Ovary (tissue), 9 donors: ENCODE results near the gene PRR30. TPM values are rescaled to one million over a fixed set of nuclear protein-coding genes. Genes with fewer than 3 reads are reported as not detected.
"Not testable (repeated sequence)": the region's sequence is repeated elsewhere in the genome, so short reads cannot be mapped to it uniquely, and the experiment has no call there.

Experiments
- DNase-seq, 5 donors: peaks; one replicate each; pipeline ENCODE4 v3.0.0-alpha.2; 2019 to 2020
- H3K27ac ChIP-seq, 2 donors: fragments of 200-600 bp; one replicate each; pipeline versions ENCODE4 v1.5.1 to v1.8.0; 2019 to 2022
- H3K27me3 ChIP-seq: fragments of 200-600 bp; one replicate; pipeline ENCODE4 v1.8.0; 2022
- H3K36me3 ChIP-seq: fragments of 200-600 bp; sonication (generic); one replicate; pipeline ENCODE4 v1.5.1; 2019
- H3K4me1 ChIP-seq: one replicate; pipeline ENCODE4 v1.8.1; 2013; ENCODE audit warnings: mild to moderate bottlenecking, moderate library complexity; ENCODE audit not compliant: insufficient read depth
- H3K4me3 ChIP-seq: fragments of 200-600 bp; sonication (generic); one replicate; pipeline ENCODE4 v1.5.1; 2017
- H3K9me3 ChIP-seq, 2 donors: fragments of 200-600 bp in 1 of 2; sonication (generic) in 1 of 2; one replicate each; pipeline versions ENCODE4 v1.5.1 to v1.8.1; 2013 to 2019; ENCODE audit warnings: mild to moderate bottlenecking in 1 of 2, moderate library complexity in 1 of 2
- CTCF ChIP-seq, 3 donors: fragments of 450-650 bp in 2 of 3; fragments of 200-600 bp in 1 of 3; IDR thresholded peaks; one replicate each; pipeline versions ENCODE4 v1.5.1 to v1.8.0; 2016 to 2022; ENCODE audit warnings: antibody characterized with exemption in 3 of 3, mild to moderate bottlenecking in 1 of 3
- EP300 ChIP-seq: sonication (generic); formaldehyde crosslinking; IDR thresholded peaks from one replicate; pipeline ENCODE4 v1.6.1; 2017; ENCODE audit warnings: antibody characterized with exemption
- POLR2A ChIP-seq: fragments of 450-650 bp; IDR thresholded peaks from one replicate; pipeline ENCODE4 v1.6.1; 2017; ENCODE audit warnings: antibody characterized with exemption, mild to moderate bottlenecking, moderate library complexity
- whole genome bisulfite sequencing, 3 donors: extraction: QIAGEN DNeasy Blood & Tissue Kit in 1 of 3; methylation state at CpG; one replicate each; pipeline versions ENCODE4 v1.1.5 to v1.1.7; 2013 to 2017; 5-methylcytosine and 5-hydroxymethylcytosine counted together
- intact Hi-C, 4 donors: fragments of 100-400 bp; cut with DNase I; formaldehyde crosslinking; loops; one replicate each; pipeline versions ENCODE4 v1.11.0 to v1.15.1; 2022 to 2023
- polyA plus RNA-seq, 2 donors: library from polyadenylated mRNA; stranded (reverse); fragments of 200-250 nt in 1 of 2; fragments of 350-450 nt in 1 of 2; fragmentation: Illumina TruSeq in 1 of 2; extraction: RNeasy Lipid Tissue Mini Kit (QIAGEN cat#74804) in 1 of 2; gene quantifications; one replicate each; pipeline ENCODE4 v1.2.3, GENCODE V29; 2013 to 2014
- total RNA-seq, 7 donors: library from RNA; depleted of rRNA in 2 of 7; stranded (reverse); fragments of >200 nt in 2 of 7; fragmentation: NEBNext Ultra II Directional in 3 of 7; extraction: Animal tissue kit (Norgen Biotek cat#: 25700) in 3 of 7; gene quantifications; one replicate each; pipeline versions ENCODE4 v1.1.0 to v1.2.4, GENCODE V29; 2016 to 2023
- donor health status: DM: no; HTN: no; CAD: no; lungs with moderate emphysema.
- donor health status: DM: no; HTN: no; CAD: no.
- donor health status: Bipolar disorder and iron deficiency.
- donor health status: DM: yes; HTN: yes; CAD: no.
- donor health status: DM: no; HTN: no; CAD: no.
- donor health status: DM: yes; HTN: yes; CAD: no.

Gene PRR30
- total and polyA plus RNA-seq, 9 donors, result not detected

DNA sequence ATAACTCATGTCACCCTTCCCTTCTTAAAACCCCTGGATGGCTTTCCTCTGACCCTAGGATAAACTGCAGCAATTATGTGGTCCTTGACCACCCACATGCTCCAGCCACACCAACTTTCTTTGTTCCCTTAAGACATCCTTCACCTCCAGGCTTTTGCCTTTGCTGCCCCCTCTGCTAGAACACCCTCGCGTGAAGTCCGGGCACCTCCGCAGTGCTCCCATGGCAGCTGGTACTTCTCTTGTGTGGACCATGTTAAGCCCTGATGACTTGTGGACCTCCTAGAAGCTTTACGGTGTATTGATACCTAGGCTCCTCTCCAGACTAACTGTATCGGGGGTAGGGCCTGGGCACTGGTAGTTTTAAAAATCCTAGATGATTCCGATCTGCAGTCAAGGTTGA, 16.4 kb downstream of the PRR30 start:
- intact Hi-C loops, result no loop called here
- H3K4me3 ChIP-seq, result no peak overlapping the region

DNA sequence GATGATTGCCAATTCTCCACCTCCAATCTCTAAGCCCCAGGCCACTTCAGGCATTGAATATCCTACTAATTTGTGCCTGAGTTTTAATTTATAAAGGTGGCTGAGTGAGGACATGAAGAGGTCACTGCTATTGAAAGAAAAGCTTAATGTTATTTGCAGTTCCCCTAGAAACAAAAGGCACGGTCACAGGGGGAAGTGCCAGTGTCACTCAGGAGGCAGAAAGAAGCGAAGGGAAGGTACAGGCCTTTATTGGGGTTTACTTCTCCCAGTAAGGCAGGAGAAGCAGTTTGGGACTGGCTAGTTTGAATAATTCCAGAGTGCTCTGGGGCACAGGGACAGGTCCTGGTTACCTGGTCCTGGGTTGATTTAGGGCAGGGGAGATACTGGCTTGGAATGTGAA, 17.3 kb downstream of the PRR30 start:
- intact Hi-C loops, result no loop called here
- H3K4me3 ChIP-seq, result no peak overlapping the region
- no peaks in the 10 kb centered on the region for H3K36me3 ChIP-seq
- no peaks in the 10 kb centered on the region for H3K27me3 ChIP-seq
- H3K9me3 ChIP-seq, result no peaks in the 10 kb centered on the region
- no peak for TF ChIP-seq EP300
- no peak for TF ChIP-seq POLR2A
- no peak for TF ChIP-seq CTCF (IDR thresholded peaks at IDR 0.05)
- peaks cover 4% of the 10 kb centered on the region for H3K4me1 ChIP-seq
- no peak for DNase-seq
- no peak overlapping the region for H3K27ac ChIP-seq
- 81 to 86% (median 85%) methylated on average over 2 of the region's 2 CpGs for WGBS, 3 donors

More for the DNA sequence above, 16.4 kb downstream of the PRR30 start:
- WGBS, 3 donors, result 79 to 86% (median 85%) methylated on average over 7 of the region's 7 CpGs
- no peaks in the 10 kb centered on the region for H3K36me3 ChIP-seq
- no peak overlapping the region for H3K27ac ChIP-seq
- no peak for DNase-seq
- H3K4me1 ChIP-seq, result peaks cover 4% of the 10 kb centered on the region
- H3K9me3 ChIP-seq, result no peaks in the 10 kb centered on the region
- no peaks in the 10 kb centered on the region for H3K27me3 ChIP-seq
- TF ChIP-seq CTCF (IDR thresholded peaks at IDR 0.05) (no peak), EP300 (no peak), POLR2A (no peak)

DNA sequence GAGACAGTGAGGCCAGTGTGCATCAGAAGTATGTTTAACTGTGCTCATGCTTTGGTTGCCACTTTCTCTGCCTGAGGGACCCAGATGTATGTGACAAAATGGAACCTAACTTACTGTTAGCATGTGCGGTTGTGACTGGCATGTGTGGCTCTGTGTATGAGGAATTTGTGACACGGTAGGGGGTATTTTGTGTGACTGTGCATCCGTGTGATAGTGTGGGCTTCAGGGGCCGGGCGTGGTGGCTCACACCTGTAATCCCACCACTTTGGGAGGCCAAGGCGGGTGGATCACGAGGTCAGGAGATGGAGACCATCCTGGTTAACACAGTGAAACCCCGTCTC, 19.9 kb downstream of the PRR30 start:
- WGBS, 3 donors, result 66 to 83% (median 82%) methylated on average over 8 of the region's 8 CpGs
- H3K27ac ChIP-seq, intact Hi-C loops, H3K4me1 ChIP-seq, DNase-seq, H3K36me3 ChIP-seq, H3K27me3 ChIP-seq, H3K9me3 ChIP-seq: not testable (repeated sequence)
- H3K4me3 ChIP-seq, result peak overlapping the region; percentile 42

DNA sequence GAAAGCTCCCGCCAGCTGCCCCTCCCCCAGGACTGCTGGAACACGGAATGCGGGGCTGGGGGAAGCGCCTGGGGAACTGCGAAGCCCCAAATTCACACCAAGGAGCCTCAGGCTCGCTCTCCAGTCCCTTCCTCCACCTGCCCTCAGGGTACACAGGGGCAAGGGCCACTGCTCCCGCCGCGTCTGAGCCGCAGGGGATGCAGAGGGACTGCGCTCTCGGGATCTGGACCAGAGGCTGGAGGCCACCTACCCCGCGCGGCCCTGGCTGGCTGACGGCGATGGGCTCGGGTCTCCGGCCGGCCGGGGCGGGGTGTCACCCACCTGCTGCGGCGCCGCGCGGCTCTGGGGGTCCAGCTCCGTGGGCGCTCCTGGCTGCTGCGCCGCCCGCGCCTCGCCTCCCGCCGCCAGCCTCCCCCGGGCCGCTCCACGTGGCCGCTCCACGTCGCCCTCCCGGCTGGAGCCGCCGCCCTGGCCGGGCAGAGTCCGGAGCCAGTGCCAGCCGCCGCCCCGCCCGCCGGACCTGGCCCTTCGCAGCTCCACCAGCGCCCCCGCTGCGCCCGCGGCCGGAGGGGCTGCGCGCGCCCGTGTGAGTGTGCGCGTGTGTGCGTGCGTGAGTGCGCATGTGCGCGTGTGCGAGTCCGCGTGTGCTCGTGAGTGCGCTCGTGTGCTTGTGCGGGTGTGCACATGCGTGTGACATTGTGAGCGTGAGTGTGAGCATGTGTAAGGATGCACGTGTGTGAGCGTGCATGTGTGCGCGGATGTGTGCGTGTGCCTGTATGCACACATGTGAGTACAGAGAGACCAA, 20.5 kb downstream of the PRR30 start, which contains the start of gene CGREF1:
Gene CGREF1, minus strand, starts transcription at position 604 of the 805 bp plus-strand sequence. CDS start 14,762 bp downstream, outside the sequence.
- Histone ChIP-seq H3K27ac (no peak within 1 kb of the TSS), H3K4me3 (peak within 1 kb of the TSS; percentile 42), H3K4me1 (peaks cover 4% of the 10 kb centered on the region), H3K27me3 (no peaks in the 10 kb centered on the region), H3K36me3 (no peaks in the 10 kb centered on the region), H3K9me3 (no peaks in the 10 kb centered on the region)
- TF ChIP-seq EP300, result no peak
- no peak for TF ChIP-seq CTCF (IDR thresholded peaks at IDR 0.05)
- TF ChIP-seq POLR2A, result no peak
- intact Hi-C loops, result no loop called here
- 1% methylated on average over 45 to 84 of the region's 84 CpGs for WGBS, 3 donors
- DNase-seq, result peak in 2 of 5 donors; percentile 42 to 58

GRCh38 chr2:27117995-27118524, 21.1 kb downstream of the PRR30 start:
- Histone ChIP-seq H3K9me3 (no peaks in the 10 kb centered on the region), H3K27me3 (no peaks in the 10 kb centered on the region), H3K27ac (no peak overlapping the region), H3K36me3 (no peaks in the 10 kb centered on the region), H3K4me3 (peak overlapping the region; percentile 42), H3K4me1 (peaks cover 4% of the 10 kb centered on the region)
- TF ChIP-seq POLR2A (no peak), EP300 (no peak), CTCF (IDR thresholded peaks at IDR 0.05) (no peak)
- peak in 1 of 5 donors; percentile 40 for DNase-seq
- intact Hi-C loops, result no loop called here
- WGBS, 3 donors, result 22 to 31% (median 28%) methylated on average over 13 to 14 of the region's 14 CpGs
